KG1 (cell line): ENCODE results near the gene ZIC5.

Experiments used
- DNase-seq: peaks from one replicate; lab custom pipeline; 2025; lab: John Stamatoyannopoulos, UW

Gene ZIC5

DNA sequence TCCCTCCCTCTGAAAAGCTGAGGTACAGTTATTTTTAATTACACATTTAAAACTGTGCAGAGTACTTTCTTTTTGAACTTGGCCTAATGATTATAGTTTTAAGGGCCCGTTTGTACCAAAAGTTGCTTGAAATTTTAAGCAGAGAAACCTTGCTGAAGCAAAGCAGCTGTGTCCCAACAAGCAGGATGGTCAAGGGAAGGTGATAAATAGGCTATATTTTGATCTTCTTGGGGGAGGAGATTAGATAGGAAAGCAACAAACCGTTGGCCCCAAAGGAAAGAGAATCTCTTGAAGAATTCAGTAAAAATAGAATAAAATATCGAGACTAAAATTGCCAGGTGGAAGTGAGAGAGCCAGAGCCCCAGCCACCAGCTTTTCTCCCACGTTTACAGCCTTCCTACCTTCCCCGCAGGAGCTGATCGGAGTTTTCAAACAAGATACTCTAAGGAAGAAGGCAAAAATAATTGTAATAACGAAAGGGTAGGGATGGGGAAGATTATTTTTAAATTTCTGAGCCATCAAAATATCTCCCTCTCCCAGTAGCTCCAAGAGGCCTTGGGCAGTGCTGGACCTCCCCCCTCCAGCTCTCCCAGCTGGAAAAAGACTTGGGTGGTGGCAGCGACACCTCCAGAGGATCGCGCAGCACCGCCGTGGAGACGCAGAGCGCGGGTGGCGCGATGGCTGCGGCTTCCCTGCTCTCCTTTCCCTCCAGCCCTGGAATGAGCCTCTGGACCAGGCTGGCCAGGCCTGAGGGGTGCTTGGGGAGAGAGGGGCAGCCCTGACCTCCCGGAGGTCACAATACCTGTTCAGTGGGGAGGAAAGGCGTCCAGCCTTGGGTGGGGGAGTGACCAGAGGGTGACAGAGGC lies 15.8 kb upstream of the ZIC5 start:
- no peak for DNase-seq

DNA sequence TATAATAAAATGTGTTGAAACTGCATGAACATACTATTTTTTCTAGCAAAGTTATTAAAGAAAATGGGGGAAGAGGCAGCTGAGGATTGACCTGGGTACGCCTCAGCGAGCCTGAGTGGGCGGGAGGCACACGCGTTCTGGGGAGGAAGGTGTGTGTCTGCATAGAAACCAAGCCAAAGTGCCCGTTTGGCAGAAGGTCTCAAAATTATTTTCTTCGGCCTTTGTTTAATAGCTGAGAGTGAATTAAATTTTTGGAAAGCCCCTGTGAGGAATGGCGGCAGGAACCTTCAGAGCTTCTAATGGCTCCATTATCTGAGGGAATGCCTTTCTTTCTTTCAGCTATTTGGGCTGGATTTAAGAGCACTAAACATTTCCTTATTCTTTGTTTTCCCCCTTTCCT lies 15.2 kb upstream of the ZIC5 start:
- DNase-seq: no peak

DNA sequence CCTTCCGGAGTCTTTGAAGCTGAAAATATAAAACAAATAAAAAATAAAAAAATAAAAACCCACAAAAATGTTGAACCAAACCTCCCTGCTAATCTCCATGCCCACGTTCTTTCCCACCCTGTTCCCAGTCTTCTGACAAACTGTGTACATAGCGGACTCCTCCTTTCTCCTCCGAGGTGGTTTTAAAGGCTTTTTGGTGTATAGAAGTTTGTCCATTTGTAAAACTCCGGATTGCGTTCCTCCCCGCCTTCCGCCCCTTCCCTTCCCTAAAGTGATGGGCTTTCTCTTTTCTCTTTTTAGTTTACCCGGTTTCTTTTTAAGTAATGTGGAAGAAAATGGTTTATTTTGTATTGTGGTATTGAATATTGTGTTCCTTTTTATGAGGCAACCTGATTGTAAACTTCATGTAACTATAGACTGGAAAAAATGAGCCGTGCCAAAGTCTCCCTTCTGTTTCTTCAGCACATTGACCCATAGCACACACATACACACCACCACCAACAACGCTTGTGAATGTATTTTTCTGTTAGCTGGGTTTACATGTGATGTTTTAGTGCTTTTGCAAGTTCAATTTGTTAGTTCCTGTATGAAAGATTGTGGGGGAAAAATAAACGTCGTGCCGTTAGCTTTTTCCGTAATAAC lies 14.4 kb upstream of the ZIC5 start:
- no peak for DNase-seq

DNA sequence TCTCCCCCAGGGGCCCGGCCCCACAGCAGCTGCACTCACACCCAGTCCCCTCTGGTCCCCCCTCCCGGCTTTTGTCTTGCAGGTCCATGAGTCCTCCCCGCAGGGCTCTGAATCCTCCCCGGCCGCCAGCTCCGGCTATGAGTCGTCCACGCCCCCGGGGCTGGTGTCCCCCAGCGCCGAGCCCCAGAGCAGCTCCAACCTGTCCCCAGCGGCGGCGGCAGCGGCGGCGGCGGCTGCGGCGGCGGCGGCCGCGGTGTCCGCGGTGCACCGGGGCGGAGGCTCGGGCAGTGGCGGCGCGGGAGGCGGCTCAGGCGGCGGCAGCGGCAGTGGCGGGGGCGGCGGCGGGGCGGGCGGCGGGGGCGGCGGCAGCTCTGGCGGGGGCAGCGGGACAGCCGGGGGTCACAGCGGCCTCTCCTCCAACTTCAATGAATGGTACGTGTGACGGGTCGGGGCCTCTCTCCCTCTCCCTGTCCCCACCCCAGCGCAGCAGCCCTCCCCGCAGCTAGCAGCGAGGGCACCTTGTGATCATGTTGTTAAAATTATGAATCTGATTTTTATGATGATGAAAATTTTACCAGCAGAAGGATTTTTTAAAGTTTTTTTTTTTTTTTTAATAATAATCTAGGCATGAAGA lies 13.8 kb upstream of the ZIC5 start:
- no peak for DNase-seq

DNA sequence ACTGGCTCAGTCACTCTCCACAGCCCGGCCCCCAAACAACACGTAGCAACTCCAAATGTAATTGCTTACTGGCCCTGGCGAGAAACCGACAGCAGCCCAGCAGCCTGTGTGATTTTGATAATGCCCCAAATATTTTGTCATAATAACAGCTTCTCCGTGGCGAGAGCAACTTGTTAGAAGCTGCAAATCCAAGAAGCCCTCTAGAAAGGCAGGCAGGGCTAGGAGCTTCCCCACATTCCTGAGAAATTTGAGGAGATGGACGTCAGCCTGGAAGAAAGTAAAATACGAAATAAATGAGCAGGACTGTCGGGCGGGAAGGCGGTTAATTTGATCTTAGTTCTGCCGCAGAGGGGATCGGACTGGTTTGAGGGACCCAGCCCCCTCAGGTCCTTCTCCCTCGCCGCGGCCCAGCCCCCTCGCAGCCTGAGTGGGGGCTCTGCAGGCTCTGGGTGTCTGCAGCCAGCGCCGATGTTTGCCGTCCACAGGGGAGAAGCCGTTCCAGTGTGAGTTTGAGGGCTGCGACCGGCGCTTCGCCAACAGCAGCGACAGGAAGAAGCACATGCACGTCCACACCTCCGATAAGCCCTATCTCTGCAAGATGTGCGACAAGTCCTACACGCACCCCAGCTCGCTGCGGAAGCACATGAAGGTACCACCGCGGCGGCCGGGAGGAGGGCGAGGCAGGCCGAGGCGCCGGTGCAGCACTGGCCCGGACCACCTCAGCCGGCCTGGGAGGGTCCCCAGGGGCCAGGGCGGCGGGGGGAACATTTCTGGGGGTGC lies 13.1 kb upstream of the ZIC5 start:
- DNase-seq: no peak

DNA sequence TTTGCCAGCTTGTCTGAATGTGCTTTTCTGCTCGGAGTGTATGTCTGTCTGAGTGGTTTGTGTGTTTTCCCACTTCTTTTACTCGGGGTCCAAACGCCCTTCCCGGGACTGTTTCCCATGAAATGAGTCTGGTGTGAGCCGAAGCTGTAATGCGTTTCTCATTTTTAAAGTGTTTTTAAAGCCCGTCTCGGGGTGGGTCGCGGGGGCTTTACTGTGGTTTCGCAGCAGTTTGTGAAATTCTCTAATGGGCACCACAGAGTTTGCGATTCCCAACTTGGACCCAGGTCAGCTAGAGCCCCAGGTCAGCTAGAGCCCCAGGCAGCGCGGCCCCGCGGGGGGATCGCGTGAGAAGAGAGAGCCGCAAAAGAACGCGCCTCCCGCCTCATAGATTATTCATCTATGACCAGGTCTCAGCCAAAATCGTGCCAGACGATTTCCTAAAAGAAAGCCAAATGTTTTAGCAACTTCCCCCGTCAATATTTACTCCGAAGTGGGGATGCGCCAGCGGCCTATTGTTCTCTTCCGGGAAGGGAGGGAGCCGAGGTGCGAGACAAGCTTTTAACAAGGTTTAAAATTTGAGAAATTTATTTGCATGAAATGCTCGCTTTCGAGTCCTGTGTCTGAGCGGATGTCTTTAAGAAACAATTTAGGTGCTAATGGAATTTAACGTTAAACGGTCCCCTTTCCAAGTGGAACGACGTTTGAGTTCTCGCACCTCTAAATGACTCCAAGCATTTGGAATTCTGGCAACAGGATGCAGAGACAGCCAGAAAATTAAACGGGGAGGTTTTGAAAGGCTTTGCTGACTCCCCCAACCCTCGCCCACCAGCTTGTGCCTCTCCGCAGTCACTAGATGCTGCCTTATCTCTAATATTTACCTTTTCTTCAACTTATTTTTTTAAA lies 12.2 kb upstream of the ZIC5 start:
- DNase-seq: no peak

DNA sequence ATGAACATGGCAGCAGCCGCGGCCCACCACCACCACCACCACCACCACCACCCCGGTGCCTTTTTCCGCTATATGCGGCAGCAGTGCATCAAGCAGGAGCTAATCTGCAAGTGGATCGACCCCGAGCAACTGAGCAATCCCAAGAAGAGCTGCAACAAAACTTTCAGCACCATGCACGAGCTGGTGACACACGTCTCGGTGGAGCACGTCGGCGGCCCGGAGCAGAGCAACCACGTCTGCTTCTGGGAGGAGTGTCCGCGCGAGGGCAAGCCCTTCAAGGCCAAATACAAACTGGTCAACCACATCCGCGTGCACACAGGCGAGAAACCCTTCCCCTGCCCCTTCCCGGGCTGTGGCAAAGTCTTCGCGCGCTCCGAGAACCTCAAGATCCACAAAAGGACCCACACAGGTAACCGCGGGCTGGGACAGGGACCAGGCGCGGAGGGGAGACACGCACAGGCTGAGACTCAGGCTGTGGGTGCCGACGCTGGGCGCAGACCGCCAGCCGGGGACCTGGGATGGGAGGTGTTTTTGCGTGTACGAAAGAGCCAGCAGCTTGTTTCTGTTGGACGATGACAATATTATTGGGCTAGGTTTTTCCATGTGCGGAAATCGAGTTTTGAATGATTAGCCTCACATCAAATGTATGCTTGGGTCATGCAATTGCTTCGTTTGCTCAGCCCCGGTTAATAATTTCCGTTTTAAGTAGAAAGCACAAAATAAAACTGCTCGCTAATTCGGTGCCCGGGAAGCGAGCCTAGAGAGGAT lies 11.3 kb upstream of the ZIC5 start:
- no peak for DNase-seq

DNA sequence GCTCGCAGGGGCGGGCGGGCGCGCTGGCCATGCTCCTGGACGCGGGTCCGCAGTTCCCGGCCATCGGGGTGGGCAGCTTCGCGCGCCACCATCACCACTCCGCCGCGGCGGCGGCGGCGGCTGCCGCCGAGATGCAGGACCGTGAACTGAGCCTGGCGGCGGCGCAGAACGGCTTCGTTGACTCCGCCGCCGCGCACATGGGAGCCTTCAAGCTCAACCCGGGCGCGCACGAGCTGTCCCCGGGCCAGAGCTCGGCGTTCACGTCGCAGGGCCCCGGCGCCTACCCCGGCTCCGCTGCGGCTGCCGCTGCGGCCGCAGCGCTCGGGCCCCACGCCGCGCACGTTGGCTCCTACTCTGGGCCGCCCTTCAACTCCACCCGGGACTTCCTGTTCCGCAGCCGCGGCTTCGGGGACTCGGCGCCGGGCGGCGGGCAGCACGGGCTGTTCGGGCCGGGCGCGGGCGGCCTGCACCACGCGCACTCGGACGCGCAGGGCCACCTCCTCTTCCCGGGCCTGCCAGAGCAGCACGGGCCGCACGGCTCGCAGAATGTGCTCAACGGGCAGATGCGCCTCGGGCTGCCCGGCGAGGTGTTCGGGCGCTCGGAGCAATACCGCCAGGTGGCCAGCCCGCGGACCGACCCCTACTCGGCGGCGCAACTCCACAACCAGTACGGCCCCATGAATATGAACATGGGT lies 10.6 kb upstream of the ZIC5 start:
- no peak for DNase-seq

DNA sequence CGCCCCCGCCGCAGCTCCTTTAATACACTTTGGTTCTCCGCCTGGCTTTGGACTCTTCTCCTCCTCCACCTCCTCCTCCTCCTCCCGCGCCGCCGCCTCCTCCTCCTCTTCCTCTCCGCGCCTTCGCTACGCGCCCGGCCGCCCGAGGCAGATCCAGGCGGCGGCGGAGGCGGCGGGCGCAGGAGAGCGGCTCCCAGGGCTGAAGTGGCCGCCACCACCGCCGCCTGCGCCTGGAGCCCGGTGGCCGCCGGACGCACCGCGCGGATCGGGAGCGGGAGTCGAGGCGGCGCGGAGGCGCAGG lies 10.1 kb upstream of the ZIC5 start, which contains the start of gene ZIC2:
Gene ZIC2 (plus strand): TSS at position 50 of the 301 bp plus-strand sequence. CDS start 281 bp downstream, outside the sequence.
- DNase-seq: no peak

DNA sequence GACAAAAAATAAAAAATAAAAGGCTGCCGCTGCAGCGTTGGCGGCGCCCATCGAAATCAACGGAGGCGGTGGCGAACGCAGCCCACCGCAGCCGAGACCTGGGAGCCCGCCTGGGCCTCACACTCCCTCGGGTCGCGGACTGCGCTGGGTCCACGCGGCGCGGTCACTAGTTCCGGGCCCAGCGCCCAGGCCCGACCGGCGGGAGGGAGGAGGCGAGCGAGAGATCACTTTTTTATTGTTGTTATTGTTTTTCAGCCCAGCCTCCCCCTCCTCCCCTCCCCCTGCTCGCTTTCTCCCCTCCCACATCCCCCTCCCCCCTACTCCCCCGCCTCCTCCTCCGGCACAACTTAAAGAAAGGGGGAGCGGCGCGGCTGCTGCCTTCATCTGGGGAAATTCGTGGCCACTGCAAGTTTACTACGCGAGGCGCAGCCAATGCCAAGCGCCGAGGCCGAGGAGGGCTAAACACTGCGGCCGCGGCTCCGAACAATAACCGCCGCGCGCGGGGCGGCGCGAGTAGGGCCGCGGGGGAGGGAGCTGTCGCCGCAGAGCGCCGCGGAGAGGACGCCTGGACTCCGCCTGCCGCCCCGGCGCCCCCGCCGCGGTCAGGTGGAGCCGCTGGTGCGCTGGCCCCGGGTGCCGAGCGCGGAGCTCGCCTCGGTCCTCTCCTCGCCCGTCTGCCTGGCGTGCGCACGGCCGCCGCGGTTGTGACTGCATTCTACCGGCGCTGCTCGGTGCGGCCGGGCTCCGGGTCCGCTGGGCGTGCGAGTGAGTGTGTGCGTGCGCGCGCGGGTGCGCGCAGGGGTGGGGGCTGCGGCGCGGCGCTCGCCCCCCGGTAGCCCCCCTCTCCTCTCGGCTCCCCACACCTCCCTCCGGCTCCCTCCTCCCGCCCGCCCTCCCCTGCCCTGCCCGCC lies 9.5 kb upstream of the ZIC5 start:
- DNase-seq: no peak

DNA sequence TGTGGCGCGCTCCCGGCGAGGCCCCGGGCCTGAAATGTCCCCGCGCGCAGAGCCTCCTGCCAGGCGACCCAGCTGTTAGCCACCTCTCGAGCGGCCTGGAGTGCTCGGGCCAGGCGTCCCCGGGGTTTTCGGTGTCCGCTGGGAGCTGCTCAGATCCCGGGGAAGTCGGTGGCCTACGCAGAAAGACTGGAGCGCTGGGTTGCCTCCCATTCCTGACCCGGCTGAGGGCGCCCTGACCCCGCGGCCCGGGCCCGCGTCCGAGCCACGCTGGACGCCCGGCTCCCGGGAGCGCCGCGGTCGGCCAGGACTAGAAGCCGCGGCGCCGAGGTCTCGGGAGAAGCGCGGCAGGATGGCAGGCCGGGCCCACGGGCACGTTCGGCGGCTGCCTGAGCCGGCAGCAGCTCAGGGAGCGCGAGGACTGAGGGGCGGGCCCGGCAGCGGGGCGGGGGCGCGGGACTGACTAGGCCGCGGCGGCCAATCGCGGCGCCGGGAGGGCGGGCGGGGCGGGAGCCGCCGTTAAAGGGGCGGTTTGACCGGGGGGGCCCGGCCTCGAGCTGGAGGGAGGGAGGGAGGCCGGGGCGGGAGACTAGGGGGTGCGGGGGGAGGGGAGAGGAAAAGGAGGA lies 8.7 kb upstream of the ZIC5 start:
- no peak for DNase-seq

DNA sequence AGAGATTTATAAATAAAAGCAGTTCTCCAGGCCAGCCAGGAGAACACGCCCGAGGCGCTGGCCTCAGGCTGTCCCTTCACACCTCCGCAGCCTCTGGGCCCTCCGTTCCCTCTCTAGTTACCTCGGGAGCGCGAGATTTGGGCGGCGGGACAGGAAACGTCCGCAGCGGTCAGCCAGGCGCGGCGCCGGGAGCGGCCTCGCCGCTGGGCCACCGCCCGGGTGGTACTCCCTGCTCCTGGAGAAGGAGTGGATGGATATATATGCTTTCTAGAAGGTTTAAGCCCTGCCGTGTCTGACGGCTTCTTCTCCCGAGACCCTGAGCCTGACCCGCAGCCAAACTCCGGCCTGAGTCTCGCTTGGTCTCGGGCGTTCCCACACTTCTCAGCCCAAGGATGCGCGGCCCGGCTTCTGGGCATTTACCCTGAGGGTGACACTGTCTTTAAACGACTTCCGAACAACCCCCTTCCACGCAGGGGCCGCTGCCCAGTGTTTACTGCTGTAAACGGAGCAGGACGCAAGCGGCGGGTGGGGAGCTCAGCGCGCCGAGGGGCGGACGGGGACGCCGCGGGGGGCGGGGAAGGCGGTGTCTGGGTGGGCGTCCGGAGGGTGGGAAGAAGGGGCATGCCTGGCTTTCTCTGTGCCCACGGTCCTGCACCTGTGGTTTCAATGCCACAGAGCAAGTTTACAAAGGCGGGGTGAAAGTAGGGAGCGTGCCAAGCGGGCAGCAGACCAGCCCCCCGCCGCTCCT lies 8.1 kb upstream of the ZIC5 start:
- no peak for DNase-seq

DNA sequence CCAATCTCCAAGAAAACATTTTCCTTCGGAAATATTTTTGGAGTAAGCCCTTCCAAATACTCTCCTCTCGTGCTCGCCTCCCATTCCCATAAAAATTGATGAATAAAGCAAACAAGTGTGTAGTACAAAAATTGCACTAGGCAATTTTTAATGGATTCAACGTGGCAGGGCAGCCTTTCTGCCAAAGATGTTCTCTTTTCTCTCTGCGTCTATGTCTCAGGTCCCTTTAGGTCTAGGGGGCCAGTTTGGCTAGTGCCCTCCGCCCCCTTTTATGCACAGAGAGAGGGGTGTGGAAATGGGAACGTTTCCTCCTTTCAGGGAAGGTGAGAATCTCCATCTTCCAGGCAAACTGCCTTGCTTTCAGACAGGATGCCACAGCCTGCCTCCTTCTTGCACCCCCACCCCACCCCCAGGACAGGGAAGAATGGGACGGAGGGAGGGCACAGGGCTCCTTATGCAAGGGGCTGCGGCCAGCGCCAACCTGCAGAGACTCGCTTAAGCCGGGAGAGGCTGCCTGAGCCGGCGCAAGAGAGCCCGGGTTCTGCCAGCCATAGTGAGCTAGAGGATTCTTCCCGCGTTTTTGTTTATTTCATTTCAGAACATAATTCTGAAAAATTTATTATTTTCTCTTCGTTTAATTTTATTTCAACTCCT lies 7.4 kb upstream of the ZIC5 start:
- DNase-seq: no peak

DNA sequence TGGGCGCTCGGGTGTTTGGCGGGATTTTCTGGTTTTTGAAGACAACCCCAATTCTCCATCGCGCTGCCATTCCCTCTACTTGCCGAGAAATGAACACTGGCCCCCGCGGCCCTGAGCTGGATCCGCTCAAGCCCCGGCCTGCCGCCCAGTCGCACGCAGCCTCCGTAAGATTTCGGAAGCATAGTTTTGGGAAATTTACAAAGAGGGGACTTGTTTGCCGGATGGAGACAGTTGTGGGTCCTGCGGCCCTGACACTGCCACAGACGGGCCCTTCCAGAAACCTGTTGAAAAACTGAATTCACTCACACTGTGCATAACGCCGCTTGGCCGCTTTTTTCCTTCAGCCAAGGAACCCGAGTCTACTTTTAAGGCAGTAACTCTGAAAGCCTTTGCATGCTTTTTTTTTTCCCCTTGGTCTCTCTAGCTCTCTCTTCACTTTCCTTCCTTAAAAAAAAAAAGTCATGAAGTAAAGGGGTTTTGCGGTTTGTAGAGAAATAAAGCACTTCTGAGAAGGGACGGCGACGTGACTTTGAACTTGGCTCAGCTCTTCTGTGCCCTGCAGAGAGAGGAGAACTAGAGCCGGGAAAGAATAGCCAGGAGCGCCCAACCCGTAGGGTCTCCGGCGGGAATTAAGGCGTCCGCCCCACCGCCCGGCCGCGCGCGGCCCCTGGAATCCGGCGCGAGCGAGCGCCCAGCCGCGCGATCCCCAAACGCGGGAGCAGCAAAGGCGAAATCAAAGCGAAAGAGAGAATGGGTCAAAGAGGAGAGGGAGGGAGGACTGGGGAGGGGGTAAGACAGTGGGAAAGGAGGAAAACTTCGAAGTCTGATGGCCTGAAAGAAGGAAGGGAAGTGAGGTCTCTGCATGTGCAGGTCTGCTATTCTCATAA lies 6.6 kb upstream of the ZIC5 start:
- DNase-seq: no peak

DNA sequence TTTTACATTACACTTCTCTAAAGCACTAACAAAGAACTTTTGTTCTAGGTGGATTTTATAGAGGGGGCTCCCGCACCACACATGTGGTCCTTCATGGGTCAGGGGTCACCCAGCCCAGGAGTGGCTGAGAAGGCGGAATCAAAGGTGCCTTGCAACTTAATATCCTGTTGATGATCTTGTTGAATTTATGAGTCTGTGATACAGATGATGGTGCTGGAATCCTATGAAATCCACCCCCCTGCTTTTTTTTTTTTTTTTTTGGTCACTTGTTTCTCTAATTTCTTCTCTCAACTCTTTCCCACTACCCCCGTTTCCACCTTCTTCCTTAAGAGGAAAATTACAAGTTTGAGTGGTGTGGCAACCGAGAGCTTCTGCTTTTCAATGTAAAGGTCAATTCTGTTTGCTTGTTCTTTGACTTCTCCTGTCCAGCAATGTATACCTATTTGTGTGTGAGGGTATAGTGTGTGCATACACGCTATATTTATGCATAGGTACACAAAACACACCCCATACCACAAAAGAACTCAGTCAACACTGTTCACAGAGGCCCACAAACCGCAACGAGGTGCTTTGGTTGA lies 5.9 kb upstream of the ZIC5 start:
- no peak for DNase-seq

DNA sequence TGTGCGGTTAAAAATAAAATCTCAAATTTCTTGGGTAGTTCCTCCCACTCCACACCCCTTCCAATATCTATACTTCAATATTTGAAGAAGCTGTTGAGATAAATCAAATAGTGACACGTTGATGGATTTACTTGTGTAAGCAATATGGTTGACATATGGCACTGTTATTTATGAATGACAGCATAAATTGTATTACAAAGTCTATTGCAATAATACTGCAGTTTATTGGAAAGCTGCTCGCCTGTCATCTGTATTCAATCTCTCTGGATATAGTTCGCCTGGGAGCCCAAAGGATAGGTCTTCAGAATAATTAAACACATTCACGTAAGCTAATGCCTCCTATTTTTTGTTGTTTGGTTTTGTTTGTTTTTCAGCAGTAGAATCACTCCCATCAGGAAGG lies 5.0 kb upstream of the ZIC5 start:
- no peak for DNase-seq
